Measurements from ENCODE around the gene PORCN. TPM values are rescaled to one million over a fixed set of nuclear protein-coding genes. Genes with fewer than 3 reads are reported as not detected.

PORCN gene
- total and polyA plus RNA-seq, 2 of the 13 experiments (the other 11 are each of a cell fraction or from before 2014, with no cell fraction given): 3.9 to 5.8 TPM

GRCh38 chrX:48491809-48492208 is 17.0 kb upstream of the PORCN start (continued):
- no peak for TF ChIP-seq ZBTB14 (CRISPR knock-in tag; IDR thresholded peaks at IDR 0.05)

- Histone ChIP-seq H3K9ac (ENCODE audit: insufficient read depth, low read depth, low read length) (no peak overlapping the region), H3K36me3 (replicated peaks in 1 of 2; ENCODE audit: control insufficient read depth in 1 of 2, insufficient read depth in 2 of 2, low read length in 2 of 2) (no peaks in the 10 kb centered on the region), H3K9me3 (ENCODE audit: low read length) (no peaks in the 10 kb centered on the region), H3K79me2 (ENCODE audit: insufficient read depth, low read length) (no peaks in the 10 kb centered on the region), H3K27ac (ENCODE audit: extremely low read length, insufficient read depth, low read length) (no peak overlapping the region), H3K4me2 (ENCODE audit: low read depth, low read length) (no peak overlapping the region), H3K4me3 (replicated peaks in 1 of 3; ENCODE audit: insufficient read depth in 1 of 3, low read depth in 2 of 3, low read length in 3 of 3) (no peak overlapping the region), H3K4me1 (ENCODE audit: insufficient read depth, low read length) (peaks cover 26% of the 10 kb centered on the region), H2AFZ (ENCODE audit: low read length) (no peak overlapping the region), H3K27me3 (ENCODE audit: control insufficient read depth in 1 of 2, insufficient read depth in 2 of 2, low read length in 2 of 2) (no peaks in the 10 kb centered on the region; a peak in 1 of 5 replicates), H4K20me1 (ENCODE audit: insufficient read depth, low read length) (no peaks in the 10 kb centered on the region)
- WGBS (ENCODE audit: low lambda C conversion rate): 25% methylated on average over 4 of the region's 7 CpGs
- ChIA-PET POLR2A (interaction anchor here (2.9 kb wide), 1 partner anchor 23 kb away, joined by 16 read pairs; the partner anchor contains the start of gene SLC38A5), CTCF (ENCODE audit: low intra/inter-chr PET ratio, low total read pairs) (no interaction called here)
- ATAC-seq: no peak
- in situ Hi-C loops (cut with HindIII; ENCODE audit: extremely low pct_ligation_motif_present, low pct_unique_long_range_greater_than_20kb): loop anchor here (5.0 kb wide), 1 partner anchor 410 kb away; no protein-coding TSS in a partner anchor
- BruUV-seq (replicated peaks): no TSS peak
- intact Hi-C loops (cut with micrococcal nuclease; ENCODE audit: unreplicated experiment): loop anchor here (10.0 kb wide), 1 partner anchor 408 kb away; no protein-coding TSS in a partner anchor
- no peak for FAIRE-seq
- no peak for DNase-seq (ENCODE audit: low spot score)
- no peak for TF ChIP-seq NBN (conservative IDR thresholded peaks at IDR 0.05)
- no peak for TF ChIP-seq RXRA (CRISPR knock-in tag; IDR thresholded peaks at IDR 0.05)
- no peak for TF ChIP-seq ZSCAN25 (CRISPR knock-in tag; IDR thresholded peaks at IDR 0.05)
- no peak for TF ChIP-seq ZNF816 (CRISPR knock-in tag; IDR thresholded peaks at IDR 0.05; ENCODE audit: borderline replicate concordance)
- TF ChIP-seq ZNF512B (CRISPR knock-in tag; IDR thresholded peaks at IDR 0.05; ENCODE audit: borderline replicate concordance): no peak
- TF ChIP-seq MXD1 (CRISPR knock-in tag; IDR thresholded peaks at IDR 0.05): no peak
- no peak for TF ChIP-seq ZNF770 (CRISPR knock-in tag; IDR thresholded peaks at IDR 0.05)
- TF ChIP-seq ZNF710 (CRISPR knock-in tag; IDR thresholded peaks at IDR 0.05; ENCODE audit: borderline replicate concordance): no peak
- no peak for TF ChIP-seq ZNF484 (CRISPR knock-in tag; IDR thresholded peaks at IDR 0.05; ENCODE audit: borderline replicate concordance, low read depth)
- TF ChIP-seq ATM (IDR thresholded peaks at IDR 0.05; ENCODE audit: borderline replicate concordance): no peak
- no peak for TF ChIP-seq ZNF10 (CRISPR knock-in tag; IDR thresholded peaks at IDR 0.05; ENCODE audit: borderline replicate concordance, low read depth)
- no peak for TF ChIP-seq REL (CRISPR knock-in tag; conservative IDR thresholded peaks at IDR 0.05)
- no peak for TF ChIP-seq ZNF720 (CRISPR knock-in tag; IDR thresholded peaks at IDR 0.05)
Observed at GRCh38 chrX:48492293-48492910, 16.4 kb upstream of the PORCN start.

All from HepG2 (cell line).